ENCODE measurements around the gene CNPY1. TPM values are rescaled to one million over a fixed set of nuclear protein-coding genes. Genes with fewer than 3 reads are reported as not detected.
"Not testable (repeated sequence)": the region's sequence is repeated elsewhere in the genome, so short reads cannot be mapped to it uniquely, and the experiment has no call there.

CNPY1 gene
- total RNA-seq = not detected
- not detected for polyA plus RNA-seq
- long read RNA-seq, donor 1 = 0 reads
- long read RNA-seq, donor 2 = 0 reads
- long read RNA-seq, donor 3 = 0 reads
- long read RNA-seq, donor 4 = 0 reads
- long read RNA-seq, donor 5 = 0 reads

DNA sequence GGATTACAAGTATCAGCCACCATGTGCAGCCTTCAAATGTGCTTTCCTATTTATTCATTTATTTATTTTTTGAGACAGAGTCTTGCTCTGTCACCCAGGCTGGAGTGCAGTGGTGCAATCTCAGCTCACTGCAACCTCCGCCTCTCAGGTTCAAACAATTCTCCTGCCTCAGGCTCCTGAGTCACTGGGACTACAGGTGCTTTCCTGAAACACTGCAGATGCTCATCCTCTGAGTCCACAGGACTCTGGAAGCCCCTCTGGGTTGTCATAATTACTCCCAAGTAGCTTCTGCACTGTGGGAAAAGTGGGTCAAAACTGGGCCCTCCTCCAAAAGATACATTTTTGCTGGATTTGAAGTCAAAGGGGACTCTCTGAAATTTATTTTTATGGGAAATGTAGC lies at the start of gene CNPY1:
CNPY1 (minus strand) TSS at position 111 of the 400 bp plus-strand sequence. CDS start 630 bp downstream, outside the sequence.
- peaks cover 0 to 12% (median 0%) of the 10 kb centered on the region in 5 donors for H3K4me1 ChIP-seq (ENCODE audit: control insufficient read depth in 5 of 5, insufficient read depth in 5 of 5, low read length in 5 of 5)
- 70 to 80% methylated on average over 1 of the region's 1 CpG for WGBS, 2 donors
- H3K27me3 ChIP-seq (ENCODE audit: control insufficient read depth in 3 of 3, insufficient read depth in 3 of 3, low read length in 2 of 3); H3K4me3 ChIP-seq; H3K9me3 ChIP-seq (ENCODE audit: control insufficient read depth in 4 of 4, insufficient read depth in 3 of 4, low read length in 3 of 4); H3K9ac ChIP-seq (ENCODE audit: insufficient read depth in 1 of 2, low read length in 2 of 2); H3K27ac ChIP-seq (ENCODE audit: low read depth in 1 of 2, low read length in 1 of 2); DNase-seq; H3K36me3 ChIP-seq (ENCODE audit: control insufficient read depth in 4 of 4, insufficient read depth in 4 of 4, low read length in 4 of 4); ATAC-seq (ENCODE audit: insufficient read depth, low FRiP score): not testable (repeated sequence)

DNA sequence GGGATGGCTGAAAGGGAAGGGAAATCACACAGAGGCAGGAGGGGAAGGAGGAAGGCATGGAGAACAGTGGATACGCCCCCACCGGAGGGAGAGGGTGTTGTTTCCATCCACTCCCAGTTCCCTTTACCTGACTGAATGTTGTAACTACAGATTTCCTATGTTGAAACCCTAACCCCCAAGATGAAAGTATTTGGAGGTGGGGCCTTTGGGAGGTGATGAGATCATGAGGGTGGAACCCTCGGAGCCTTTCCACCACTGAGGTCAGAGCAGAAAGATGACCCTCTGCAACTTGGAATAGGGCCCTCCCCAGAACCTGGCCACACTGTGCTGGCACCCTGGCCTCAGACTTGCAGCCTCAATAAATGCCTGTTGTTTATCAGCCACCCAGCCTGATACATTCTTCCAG lies 48.6 kb upstream of the CNPY1 start:
- no peak overlapping the region for H3K4me3 ChIP-seq
- H3K4me1 ChIP-seq (ENCODE audit: control insufficient read depth in 5 of 5, insufficient read depth in 5 of 5, low read length in 5 of 5) = peaks cover 0 to 8% (median 0%) of the 10 kb centered on the region in 5 donors
- no peak overlapping the region for H3K9ac ChIP-seq (ENCODE audit: insufficient read depth in 1 of 2, low read length in 2 of 2)
- 21 to 23% methylated on average over 3 of the region's 3 CpGs for WGBS, 2 donors
- no peaks in the 10 kb centered on the region for H3K36me3 ChIP-seq (ENCODE audit: control insufficient read depth in 4 of 4, insufficient read depth in 4 of 4, low read length in 4 of 4)
- H3K9me3 ChIP-seq (ENCODE audit: control insufficient read depth in 4 of 4, insufficient read depth in 3 of 4, low read length in 3 of 4) = no peaks in the 10 kb centered on the region
- H3K27me3 ChIP-seq (ENCODE audit: control insufficient read depth in 3 of 3, insufficient read depth in 3 of 3, low read length in 2 of 3) = peaks cover 0 to 4% (median under 1%) of the 10 kb centered on the region in 3 donors
- TF ChIP-seq, protein P1, sequence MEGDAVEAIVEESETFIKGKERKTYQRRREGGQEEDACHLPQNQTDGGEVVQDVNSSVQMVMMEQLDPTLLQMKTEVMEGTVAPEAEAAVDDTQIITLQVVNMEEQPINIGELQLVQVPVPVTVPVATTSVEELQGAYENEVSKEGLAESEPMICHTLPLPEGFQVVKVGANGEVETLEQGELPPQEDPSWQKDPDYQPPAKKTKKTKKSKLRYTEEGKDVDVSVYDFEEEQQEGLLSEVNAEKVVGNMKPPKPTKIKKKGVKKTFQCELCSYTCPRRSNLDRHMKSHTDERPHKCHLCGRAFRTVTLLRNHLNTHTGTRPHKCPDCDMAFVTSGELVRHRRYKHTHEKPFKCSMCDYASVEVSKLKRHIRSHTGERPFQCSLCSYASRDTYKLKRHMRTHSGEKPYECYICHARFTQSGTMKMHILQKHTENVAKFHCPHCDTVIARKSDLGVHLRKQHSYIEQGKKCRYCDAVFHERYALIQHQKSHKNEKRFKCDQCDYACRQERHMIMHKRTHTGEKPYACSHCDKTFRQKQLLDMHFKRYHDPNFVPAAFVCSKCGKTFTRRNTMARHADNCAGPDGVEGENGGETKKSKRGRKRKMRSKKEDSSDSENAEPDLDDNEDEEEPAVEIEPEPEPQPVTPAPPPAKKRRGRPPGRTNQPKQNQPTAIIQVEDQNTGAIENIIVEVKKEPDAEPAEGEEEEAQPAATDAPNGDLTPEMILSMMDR (IDR thresholded peaks at IDR 0.05; ENCODE audit: control extremely low read depth, extremely low read depth) = no peak
- ATAC-seq (ENCODE audit: insufficient read depth, low FRiP score) (peak; percentile 32), DNase-seq (no peak)
- H3K27ac ChIP-seq (ENCODE audit: low read depth in 1 of 2, low read length in 1 of 2) = no peak overlapping the region

DNA sequence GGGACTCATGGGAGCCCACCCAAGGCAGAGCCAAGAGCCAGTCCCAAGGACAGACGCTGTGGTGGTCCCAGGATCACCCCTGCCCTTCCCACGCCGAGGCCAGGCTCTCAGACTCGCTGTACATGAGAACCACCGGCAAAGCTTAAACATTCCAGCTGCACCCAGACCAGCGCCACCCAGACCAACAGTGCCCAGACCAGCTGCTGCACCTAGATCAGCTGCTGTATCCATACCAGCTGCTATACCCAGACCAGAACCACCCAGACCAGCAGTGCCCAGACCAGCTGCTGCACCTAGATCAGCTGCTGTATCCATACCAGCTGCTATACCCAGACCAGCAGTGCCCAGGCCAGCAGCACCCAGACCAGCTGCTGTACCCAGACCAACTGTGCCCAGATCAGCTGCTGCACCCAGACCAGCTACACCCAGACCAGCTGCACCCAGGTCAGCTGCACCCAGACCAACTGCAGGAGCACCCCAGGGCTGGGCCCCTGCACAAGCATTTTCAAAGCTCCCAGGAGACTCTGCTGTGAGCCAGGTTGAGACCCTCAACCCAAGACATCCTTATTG lies 47.9 kb upstream of the CNPY1 start:
- TF ChIP-seq, protein P1 (IDR thresholded peaks at IDR 0.05; ENCODE audit: control extremely low read depth, extremely low read depth) = no peak
- H3K4me3 ChIP-seq = no peak overlapping the region
- H3K4me1 ChIP-seq (ENCODE audit: control insufficient read depth in 5 of 5, insufficient read depth in 5 of 5, low read length in 5 of 5) = peaks cover 0 to 8% (median 0%) of the 10 kb centered on the region in 5 donors
- no peak for ATAC-seq (ENCODE audit: insufficient read depth, low FRiP score)
- H3K27ac ChIP-seq (ENCODE audit: low read depth in 1 of 2, low read length in 1 of 2) = peak overlapping the region in 1 of 2 donors; percentile 18
- H3K36me3 ChIP-seq (ENCODE audit: control insufficient read depth in 4 of 4, insufficient read depth in 4 of 4, low read length in 4 of 4) = no peaks in the 10 kb centered on the region
- no peaks in the 10 kb centered on the region for H3K9me3 ChIP-seq (ENCODE audit: control insufficient read depth in 4 of 4, insufficient read depth in 3 of 4, low read length in 3 of 4)
- no peak overlapping the region for H3K9ac ChIP-seq (ENCODE audit: insufficient read depth in 1 of 2, low read length in 2 of 2)
- peaks cover 0 to 4% (median 0%) of the 10 kb centered on the region in 3 donors for H3K27me3 ChIP-seq (ENCODE audit: control insufficient read depth in 3 of 3, insufficient read depth in 3 of 3, low read length in 2 of 3)
- DNase-seq = no peak
- 79 to 81% methylated on average over 6 of the region's 6 CpGs for WGBS, 2 donors

DNA sequence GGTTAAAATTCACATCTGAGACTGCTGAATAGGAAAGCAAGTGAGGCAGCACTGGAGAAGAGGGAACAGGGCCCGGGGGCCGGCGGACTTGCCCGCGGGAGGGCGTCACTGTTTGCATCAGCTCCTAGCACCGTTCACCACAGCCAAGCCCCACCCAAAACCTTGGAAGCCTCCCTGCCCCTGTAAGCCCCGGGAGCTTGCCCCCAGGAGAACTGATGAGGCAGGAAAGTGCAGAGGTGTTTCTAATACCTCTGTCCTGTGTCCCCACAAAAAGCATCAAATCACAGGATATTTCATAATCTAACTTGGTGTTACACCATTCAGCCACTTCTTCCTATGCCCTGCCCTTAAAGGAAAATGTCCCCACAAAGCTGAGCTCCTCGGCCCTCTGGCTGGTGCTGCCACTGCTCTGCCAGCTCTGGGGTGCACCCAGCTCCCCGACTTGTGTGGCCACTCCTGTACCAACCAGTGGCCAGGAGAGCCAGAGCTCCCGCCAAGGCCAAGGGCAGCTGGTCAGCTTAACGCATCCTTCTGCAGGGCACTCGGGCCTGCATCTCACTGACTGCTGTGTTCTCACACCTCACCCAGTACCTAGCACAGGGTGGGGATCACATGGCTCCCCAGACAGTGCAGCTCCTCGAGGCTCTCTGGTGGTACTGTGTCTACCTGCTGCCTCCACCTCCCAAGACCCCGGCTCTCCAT lies 47.3 kb upstream of the CNPY1 start:
- Histone ChIP-seq H3K9ac (ENCODE audit: insufficient read depth in 1 of 2, low read length in 2 of 2) (no peak overlapping the region), H3K4me3 (no peak overlapping the region), H3K9me3 (ENCODE audit: control insufficient read depth in 4 of 4, insufficient read depth in 3 of 4, low read length in 3 of 4) (no peaks in the 10 kb centered on the region), H3K36me3 (ENCODE audit: control insufficient read depth in 4 of 4, insufficient read depth in 4 of 4, low read length in 4 of 4) (no peaks in the 10 kb centered on the region), H3K27me3 (ENCODE audit: control insufficient read depth in 3 of 3, insufficient read depth in 3 of 3, low read length in 2 of 3) (no peaks in the 10 kb centered on the region), H3K27ac (ENCODE audit: low read depth in 1 of 2, low read length in 1 of 2) (peak overlapping the region in 1 of 2 donors; percentile 18), H3K4me1 (ENCODE audit: control insufficient read depth in 5 of 5, insufficient read depth in 5 of 5, low read length in 5 of 5) (peaks cover 0 to 8% (median 0%) of the 10 kb centered on the region in 5 donors)
- TF ChIP-seq, protein P1 (IDR thresholded peaks at IDR 0.05; ENCODE audit: control extremely low read depth, extremely low read depth) = no peak
- no peak for DNase-seq
- ATAC-seq (ENCODE audit: insufficient read depth, low FRiP score) = no peak
- WGBS, 2 donors = 37 to 55% methylated on average over 15 of the region's 15 CpGs
